Measurements from ENCODE around the gene CD99. TPM values are rescaled to one million over a fixed set of nuclear protein-coding genes. Genes with fewer than 3 reads are reported as not detected.

CD99 gene
- total RNA-seq, 1 experiment from 2014 or later, result 92.1 TPM

DNA sequence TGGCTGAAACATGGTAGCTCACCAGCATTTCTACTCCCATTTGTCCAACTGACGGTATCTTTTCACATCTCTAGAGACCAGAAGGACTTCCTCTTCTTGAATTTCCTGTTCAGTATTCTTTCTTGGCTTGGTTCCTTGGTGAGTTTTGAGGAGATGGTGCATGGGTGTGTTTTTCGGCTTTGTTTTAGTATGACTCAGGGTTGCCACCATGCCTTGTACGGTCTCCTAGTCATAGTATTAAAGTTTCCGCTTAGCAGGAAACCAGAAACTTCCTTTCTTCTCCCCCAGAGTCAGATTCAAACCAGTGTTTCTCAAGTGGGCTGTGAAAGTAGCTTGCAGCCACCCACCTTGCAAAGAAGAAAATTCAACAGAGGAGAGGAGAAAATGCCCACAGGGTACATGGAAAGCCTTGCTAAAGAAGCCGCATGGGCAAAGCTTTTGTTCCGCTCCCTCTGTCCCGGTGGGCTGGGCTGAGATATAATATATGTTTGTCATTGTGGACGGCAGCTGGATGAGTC lies 5.7 kb downstream of the CD99 start:
- H3K4me3 Mint-ChIP-seq, result no peak overlapping the region
- H3K27ac ChIP-seq (ENCODE audit: insufficient read length, low read depth, low read length), result no peak overlapping the region
- WGBS (ENCODE audit: extremely low coverage, insufficient read length, low lambda C conversion rate), result no CpG with 5 or more reads among the region's 8 CpGs
- H3K79me2 ChIP-seq (ENCODE audit: insufficient read depth, low read length), result no peaks in the 10 kb centered on the region
- no peak overlapping the region for H3K56ac ChIP-seq (ENCODE audit: insufficient read length, low read depth, low read length)
- no peak overlapping the region for H2BK12ac ChIP-seq (ENCODE audit: insufficient read length, low read depth, low read length)
- no peak overlapping the region for H2BK15ac ChIP-seq (ENCODE audit: low read depth, low read length)
- no peak overlapping the region for H2AK5ac ChIP-seq (ENCODE audit: insufficient read length, low read length)
- H3K4me2 ChIP-seq (ENCODE audit: insufficient read depth, insufficient read length, low read length), result no peak overlapping the region
- H3K4ac ChIP-seq (ENCODE audit: low read depth, low read length), result no peak overlapping the region
- no peak overlapping the region for H3K18ac ChIP-seq (ENCODE audit: insufficient read length, low read depth, low read length)
- H3K27me3 ChIP-seq (ENCODE audit: insufficient read depth, low read length), result peaks cover 17% of the 10 kb centered on the region
- H3K9ac ChIP-seq (ENCODE audit: extremely low read depth, insufficient read length, low read length), result no peak overlapping the region
- H3K27me3 Mint-ChIP-seq (ENCODE audit: low read depth), result peaks cover 35% of the 10 kb centered on the region
- H3K79me1 ChIP-seq (ENCODE audit: insufficient read depth, low read depth, low read length, poor library complexity, severe bottlenecking), result no peaks in the 10 kb centered on the region
- no peak overlapping the region for H4K8ac ChIP-seq (replicated peaks; ENCODE audit: insufficient read length, low read depth, low read length)
- H3K23me2 ChIP-seq (ENCODE audit: insufficient read length, low read depth, low read length, poor library complexity, severe bottlenecking), result peaks cover 9% of the 10 kb centered on the region
- H2BK5ac ChIP-seq (ENCODE audit: insufficient read length, low read length), result no peak overlapping the region
- H2BK20ac ChIP-seq (ENCODE audit: low read depth, low read length, poor library complexity, severe bottlenecking), result no peak overlapping the region
- no peak overlapping the region for H4K91ac ChIP-seq (ENCODE audit: insufficient read length, low read depth, low read length)
- no peak for DNase-seq
- TF ChIP-seq, protein P1, sequence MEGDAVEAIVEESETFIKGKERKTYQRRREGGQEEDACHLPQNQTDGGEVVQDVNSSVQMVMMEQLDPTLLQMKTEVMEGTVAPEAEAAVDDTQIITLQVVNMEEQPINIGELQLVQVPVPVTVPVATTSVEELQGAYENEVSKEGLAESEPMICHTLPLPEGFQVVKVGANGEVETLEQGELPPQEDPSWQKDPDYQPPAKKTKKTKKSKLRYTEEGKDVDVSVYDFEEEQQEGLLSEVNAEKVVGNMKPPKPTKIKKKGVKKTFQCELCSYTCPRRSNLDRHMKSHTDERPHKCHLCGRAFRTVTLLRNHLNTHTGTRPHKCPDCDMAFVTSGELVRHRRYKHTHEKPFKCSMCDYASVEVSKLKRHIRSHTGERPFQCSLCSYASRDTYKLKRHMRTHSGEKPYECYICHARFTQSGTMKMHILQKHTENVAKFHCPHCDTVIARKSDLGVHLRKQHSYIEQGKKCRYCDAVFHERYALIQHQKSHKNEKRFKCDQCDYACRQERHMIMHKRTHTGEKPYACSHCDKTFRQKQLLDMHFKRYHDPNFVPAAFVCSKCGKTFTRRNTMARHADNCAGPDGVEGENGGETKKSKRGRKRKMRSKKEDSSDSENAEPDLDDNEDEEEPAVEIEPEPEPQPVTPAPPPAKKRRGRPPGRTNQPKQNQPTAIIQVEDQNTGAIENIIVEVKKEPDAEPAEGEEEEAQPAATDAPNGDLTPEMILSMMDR (conservative IDR thresholded peaks at IDR 0.05), result no peak
- H3K9me3 ChIP-seq (ENCODE audit: control insufficient read depth, low read depth, low read length), result no peaks in the 10 kb centered on the region
- H2BK120ac ChIP-seq (ENCODE audit: low read depth, low read length, poor library complexity, severe bottlenecking), result no peak overlapping the region
- H3K36me3 Mint-ChIP-seq (ENCODE audit: insufficient read depth in 1 of 3, low read depth in 3 of 3), result peaks cover 0 to 13% (median 13%) of the 10 kb centered on the region in 3 experiments; a peak in 6 of 7 replicates
- no peaks in the 10 kb centered on the region; a peak in 2 of 5 replicates for H3K9me3 Mint-ChIP-seq
- no peak overlapping the region for H3K23ac ChIP-seq (ENCODE audit: insufficient read length, low read depth, low read length)
- H3K27ac Mint-ChIP-seq, result no peak overlapping the region
- no peaks in the 10 kb centered on the region; the same call in 1 of the 2 replicates for H3K4me1 ChIP-seq (ENCODE audit: insufficient read depth, low read length)
- H3K4me1 Mint-ChIP-seq, result peaks cover 38 to 41% of the 10 kb centered on the region in 2 experiments
- H3K14ac ChIP-seq (ENCODE audit: insufficient read depth, low read length), result no peak overlapping the region
- no peak overlapping the region for H2AFZ ChIP-seq (ENCODE audit: low read length)
- H4K5ac ChIP-seq (ENCODE audit: insufficient read length, low read depth, low read length), result no peak overlapping the region
- H4K20me1 ChIP-seq (ENCODE audit: control insufficient read depth, insufficient read depth, insufficient read length), result no peaks in the 10 kb centered on the region
- H3T11ph ChIP-seq (ENCODE audit: low read length), result no peak overlapping the region
